T-cell (primary cell): ENCODE data around the gene DYNC2H1. TPM values are rescaled to one million over a fixed set of nuclear protein-coding genes. Genes with fewer than 3 reads are reported as not detected.

Experiments
- ATAC-seq, 4 experiments: fragments of 200-7000 bp in 3 of 4; fragments of 150-1000 bp in 1 of 4; cut with Tn5 transposase; replicated peaks in 1 of 4; 1 replicate in 3 of 4; 2 replicates in 1 of 4; pipeline ENCODE4 v1.10.0; 2021; ENCODE audit warnings: moderate library complexity in 3 of 4, mild to moderate bottlenecking in 2 of 4, moderate number of reproducible peaks in 1 of 4
- CTCF ChIA-PET, 2 donors: fragments of 300-600 bp; sonication (Branson Sonifier 250); formaldehyde crosslinking; loops; one replicate each; lab custom pipeline; 2022; ENCODE audit warnings: antibody characterized with exemption in 2 of 2; lab: Charles Lee
- POLR2A ChIA-PET, 2 donors: fragments of 300-600 bp; sonication (Branson Sonifier 250); formaldehyde crosslinking; loops; one replicate each; lab custom pipeline; 2022; ENCODE audit warnings: antibody characterized with exemption in 2 of 2; lab: Charles Lee
- DNase-seq, 35 experiments: peaks; one replicate each; pipeline versions ENCODE4 v3.0.0 to v3.0.0-alpha.2; 2013 to 2023
- H3K27ac ChIP-seq: one replicate; pipeline ENCODE4 v1.5.1; 2013; ENCODE audit warnings: low read length
- H3K27me3 ChIP-seq, 2 experiments: replicated peaks in 1 of 2; 1 replicate in 1 of 2; 2 replicates in 1 of 2; pipeline versions ENCODE4 v1.6.1 to v1.7.0; 2013; ENCODE audit warnings: low read length in 1 of 2, mixed read lengths in 1 of 2; ENCODE audit not compliant: control insufficient read depth in 2 of 2, insufficient read depth in 2 of 2; ENCODE audit errors: extremely low read depth in 1 of 2
- H3K36me3 ChIP-seq, 2 donors: 1 replicate in 1 of 2; 2 replicates in 1 of 2; pipeline versions ENCODE4 v1.6.1 to v1.7.0; 2013; ENCODE audit warnings: low read length in 1 of 2; ENCODE audit not compliant: control insufficient read depth in 2 of 2, insufficient read depth in 1 of 2; ENCODE audit errors: extremely low read depth in 1 of 2
- H3K4me1 ChIP-seq, 2 experiments: 1 replicate in 1 of 2; 2 replicates in 1 of 2; pipeline versions ENCODE4 v1.6.1 to v1.7.0; 2013; ENCODE audit warnings: low read length in 2 of 2, mixed read lengths in 1 of 2; ENCODE audit not compliant: insufficient read depth in 2 of 2, control insufficient read depth in 1 of 2; ENCODE audit errors: extremely low read depth in 1 of 2
- H3K4me3 ChIP-seq, 2 donors: 1 replicate in 1 of 2; 2 replicates in 1 of 2; pipeline versions ENCODE4 v1.5.1 to v1.7.0; 2013; ENCODE audit warnings: mild to moderate bottlenecking in 2 of 2, low read length in 1 of 2, moderate library complexity in 1 of 2; ENCODE audit not compliant: control insufficient read depth in 1 of 2; ENCODE audit errors: extremely low read depth in 1 of 2
- H3K9me3 ChIP-seq: 2 replicates; pipeline ENCODE4 v1.7.0; 2013
- H3K27ac Mint-ChIP-seq, 2 donors: one replicate each; pipeline ENCODE4 v1.8.0; 2020 to 2021; ENCODE audit warnings: mild to moderate bottlenecking in 2 of 2, mixed read lengths in 2 of 2
- H3K27me3 Mint-ChIP-seq, 2 donors: one replicate each; pipeline ENCODE4 v1.8.0; 2021 to 2022; ENCODE audit warnings: mixed read lengths in 2 of 2
- H3K36me3 Mint-ChIP-seq: one replicate; pipeline ENCODE4 v1.8.0; 2021; ENCODE audit warnings: mixed read lengths
- H3K4me1 Mint-ChIP-seq, 3 donors: one replicate each; pipeline ENCODE4 v1.8.0; 2020 to 2022; ENCODE audit warnings: mixed read lengths in 3 of 3, mild to moderate bottlenecking in 1 of 3
- H3K4me3 Mint-ChIP-seq, 3 donors: one replicate each; pipeline ENCODE4 v1.8.0; 2020 to 2022; ENCODE audit warnings: mild to moderate bottlenecking in 3 of 3, mixed read lengths in 3 of 3, moderate library complexity in 3 of 3
- H3K9me3 Mint-ChIP-seq, 3 donors: one replicate each; pipeline ENCODE4 v1.8.0; 2020 to 2022; ENCODE audit warnings: mixed read lengths in 3 of 3
- WGBS: methylation state at CpG from one replicate; pipeline ENCODE4 v1.1.5; 2013; ENCODE audit warnings: missing lambda C conversion rate; ENCODE audit not compliant: insufficient coverage; 5-methylcytosine and 5-hydroxymethylcytosine counted together
- total RNA-seq, 35 experiments: library from RNA in 6 of 35; stranded (reverse) in 6 of 35; fragments of 120-200 nt in 1 of 35; gene quantifications; one replicate each; pipeline versions ENCODE4 v1.2.1 to v1.2.4 and lab custom pipeline; 2013 to 2026

Gene DYNC2H1
- total RNA-seq, 5 donors from 2014 or later (not counting 1 experiment from before 2014, with no cell fraction given): 2.6 to 4.4 (median 3.2) TPM

DNA sequence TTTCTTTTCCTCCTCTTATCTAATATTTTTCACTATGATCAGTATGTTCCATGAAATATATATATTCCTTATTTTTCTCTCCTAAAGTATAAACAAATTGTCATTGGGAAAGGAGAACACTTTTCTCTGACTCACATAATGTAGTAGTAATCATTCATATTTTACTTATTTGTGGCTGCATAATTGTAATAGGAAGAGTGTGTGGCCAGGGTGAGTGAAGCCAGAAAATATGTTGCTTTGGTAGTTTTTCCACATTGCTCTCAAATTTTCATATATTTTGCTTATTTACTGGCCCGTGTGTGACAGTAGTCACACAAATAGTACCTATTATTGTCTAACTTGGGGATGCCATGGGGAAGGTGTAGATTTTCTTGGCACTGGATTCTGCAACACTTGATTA is 172.1 kb downstream of the DYNC2H1 start:
- H3K27ac ChIP-seq: no peak overlapping the region
- no peaks in the 10 kb centered on the region for H3K4me1 Mint-ChIP-seq
- H3K9me3 Mint-ChIP-seq: no peaks in the 10 kb centered on the region
- POLR2A ChIA-PET: no interaction called here
- H3K4me3 ChIP-seq: no peak overlapping the region
- no peaks in the 10 kb centered on the region for H3K36me3 Mint-ChIP-seq
- no peaks in the 10 kb centered on the region for H3K27me3 ChIP-seq
- H3K9me3 ChIP-seq: no peaks in the 10 kb centered on the region
- H3K27me3 Mint-ChIP-seq: no peaks in the 10 kb centered on the region
- no peak for ATAC-seq
- H3K4me1 ChIP-seq: no peaks in the 10 kb centered on the region
- CTCF ChIA-PET: no interaction called here
- no CpG with 5 or more reads among the region's 1 CpG for WGBS
- H3K36me3 ChIP-seq: no peaks in the 10 kb centered on the region
- no peak for DNase-seq
- no peak overlapping the region for H3K4me3 Mint-ChIP-seq
- no peak overlapping the region for H3K27ac Mint-ChIP-seq

DNA sequence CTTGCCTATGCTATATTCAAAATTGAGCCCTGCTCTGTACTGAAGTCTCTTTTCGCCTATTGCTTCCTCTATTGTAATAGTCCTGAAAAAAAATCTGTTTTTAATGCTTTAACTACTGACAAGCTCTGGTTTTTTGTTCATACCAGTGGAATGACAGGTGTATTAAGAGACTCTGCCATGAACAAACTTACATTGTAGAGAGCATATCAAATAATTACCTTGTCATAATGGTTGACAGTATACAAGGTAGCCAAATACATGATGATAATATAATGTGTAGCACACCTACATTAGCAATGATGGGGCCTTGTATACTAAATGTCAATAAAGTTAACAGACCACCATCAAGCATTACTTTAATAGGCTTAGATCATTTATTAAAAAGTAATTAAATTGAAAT is 175.0 kb downstream of the DYNC2H1 start:
- ChIA-PET POLR2A (no interaction called here), CTCF (no interaction called here)
- H3K36me3 Mint-ChIP-seq: peaks cover 12% of the 10 kb centered on the region
- Histone ChIP-seq H3K36me3 (no peaks in the 10 kb centered on the region), H3K4me1 (no peaks in the 10 kb centered on the region), H3K27ac (no peak overlapping the region), H3K4me3 (no peak overlapping the region), H3K27me3 (no peaks in the 10 kb centered on the region), H3K9me3 (no peaks in the 10 kb centered on the region)
- no peaks in the 10 kb centered on the region for H3K9me3 Mint-ChIP-seq
- no peak overlapping the region for H3K4me3 Mint-ChIP-seq
- no CpG with 5 or more reads among the region's 1 CpG for WGBS
- H3K4me1 Mint-ChIP-seq: no peaks in the 10 kb centered on the region
- H3K27ac Mint-ChIP-seq: no peak overlapping the region
- ATAC-seq (no peak), DNase-seq (no peak)
- H3K27me3 Mint-ChIP-seq: no peaks in the 10 kb centered on the region

DNA sequence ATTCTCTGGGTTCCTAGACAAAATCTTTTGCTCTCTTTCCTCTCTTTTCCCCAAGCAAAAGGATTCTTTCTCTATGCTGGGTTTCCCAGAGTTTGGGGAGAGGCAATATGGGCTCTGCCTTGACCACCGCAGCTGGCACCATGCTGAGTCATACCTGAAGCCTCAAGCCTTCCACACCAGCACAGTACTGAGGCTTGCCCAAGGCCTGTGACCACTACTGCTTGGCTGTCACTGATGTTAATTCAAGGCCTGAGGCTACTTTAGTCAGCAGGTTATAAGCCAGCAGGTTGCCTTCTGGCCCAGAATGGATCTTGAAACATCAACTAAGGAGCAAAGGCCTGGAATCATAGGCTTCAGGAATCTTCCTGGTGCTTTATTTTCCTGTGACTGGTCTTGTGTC is 185.3 kb downstream of the DYNC2H1 start:
- no peak overlapping the region for H3K27ac ChIP-seq
- no peak overlapping the region for H3K27ac Mint-ChIP-seq
- H3K27me3 Mint-ChIP-seq: no peaks in the 10 kb centered on the region
- H3K4me3 Mint-ChIP-seq: no peak overlapping the region
- ChIA-PET CTCF (no interaction called here), POLR2A (no interaction called here)
- no peaks in the 10 kb centered on the region for H3K27me3 ChIP-seq
- no peaks in the 10 kb centered on the region for H3K36me3 ChIP-seq
- H3K4me1 ChIP-seq: no peaks in the 10 kb centered on the region
- H3K9me3 Mint-ChIP-seq: peaks cover 33 to 54% (median 39%) of the 10 kb centered on the region in 3 donors
- H3K4me3 ChIP-seq: no peak overlapping the region
- 100% methylated on average over 1 of the region's 1 CpG for WGBS
- no peaks in the 10 kb centered on the region for H3K4me1 Mint-ChIP-seq
- no peak for DNase-seq
- peaks cover 38% of the 10 kb centered on the region for H3K36me3 Mint-ChIP-seq
- ATAC-seq: no peak
- H3K9me3 ChIP-seq: no peaks in the 10 kb centered on the region

DNA sequence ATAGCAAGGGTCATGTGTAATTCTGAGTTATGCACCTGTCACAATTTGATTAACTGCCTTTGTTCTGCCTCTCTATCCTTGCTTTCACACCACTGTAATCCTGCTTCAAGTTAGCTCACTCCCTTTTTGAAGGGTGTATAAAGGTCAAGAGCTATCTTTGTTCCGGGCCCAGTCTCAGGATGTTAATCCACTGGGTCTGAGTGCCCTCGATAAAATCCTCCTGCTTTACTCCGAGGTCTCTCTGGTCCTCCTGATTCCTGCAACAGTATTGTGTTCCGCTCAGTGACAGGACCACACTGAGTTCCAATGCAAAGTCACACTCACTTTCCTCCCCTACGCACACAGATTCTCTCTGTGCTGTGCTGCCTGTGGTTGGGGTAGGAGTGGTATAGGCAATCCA is 186.5 kb downstream of the DYNC2H1 start:
- Mint-ChIP-seq H3K27ac (no peak overlapping the region), H3K36me3 (peaks cover 33% of the 10 kb centered on the region), H3K9me3 (peaks cover 30 to 54% (median 39%) of the 10 kb centered on the region in 3 donors), H3K4me1 (no peaks in the 10 kb centered on the region), H3K4me3 (no peak overlapping the region), H3K27me3 (no peaks in the 10 kb centered on the region)
- no peaks in the 10 kb centered on the region for H3K27me3 ChIP-seq
- CTCF ChIA-PET: no interaction called here
- H3K4me3 ChIP-seq: no peak overlapping the region
- no peaks in the 10 kb centered on the region for H3K9me3 ChIP-seq
- ATAC-seq (no peak), DNase-seq (no peak)
- POLR2A ChIA-PET: no interaction called here
- no peak overlapping the region for H3K27ac ChIP-seq
- no peaks in the 10 kb centered on the region for H3K4me1 ChIP-seq
- WGBS: 92% methylated on average over 2 of the region's 5 CpGs
- H3K36me3 ChIP-seq: no peaks in the 10 kb centered on the region

DNA sequence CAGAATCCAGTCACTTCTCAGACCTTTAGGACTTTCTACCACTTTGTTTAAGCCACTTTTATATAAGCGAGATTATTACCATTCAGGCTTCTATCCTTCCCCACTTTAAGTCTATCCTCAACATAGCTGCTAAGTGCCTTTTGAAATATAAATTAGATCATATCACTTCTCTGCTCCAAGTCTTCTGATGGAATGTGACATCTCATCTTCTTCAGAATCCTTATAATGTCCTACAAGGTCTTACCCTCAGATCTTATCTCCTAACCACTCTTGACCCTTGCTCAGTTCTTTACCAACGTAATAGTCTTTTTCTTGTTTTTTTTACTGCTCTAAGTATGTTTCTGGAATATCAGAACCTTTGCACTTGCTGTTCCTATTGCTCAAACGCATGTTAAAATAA is 188.7 kb downstream of the DYNC2H1 start:
- no CpG with 5 or more reads among the region's 3 CpGs for WGBS
- DNase-seq (no peak), ATAC-seq (no peak)
- CTCF ChIA-PET: no interaction called here
- Mint-ChIP-seq H3K36me3 (peaks cover 19% of the 10 kb centered on the region), H3K4me3 (no peak overlapping the region), H3K9me3 (peaks cover 22 to 40% (median 28%) of the 10 kb centered on the region in 3 donors), H3K4me1 (no peaks in the 10 kb centered on the region), H3K27ac (no peak overlapping the region), H3K27me3 (no peaks in the 10 kb centered on the region)
- H3K27me3 ChIP-seq: no peaks in the 10 kb centered on the region
- H3K9me3 ChIP-seq: no peaks in the 10 kb centered on the region
- no peak overlapping the region for H3K27ac ChIP-seq
- H3K4me3 ChIP-seq: no peak overlapping the region
- no peaks in the 10 kb centered on the region for H3K4me1 ChIP-seq
- POLR2A ChIA-PET: no interaction called here
- no peaks in the 10 kb centered on the region for H3K36me3 ChIP-seq

DNA sequence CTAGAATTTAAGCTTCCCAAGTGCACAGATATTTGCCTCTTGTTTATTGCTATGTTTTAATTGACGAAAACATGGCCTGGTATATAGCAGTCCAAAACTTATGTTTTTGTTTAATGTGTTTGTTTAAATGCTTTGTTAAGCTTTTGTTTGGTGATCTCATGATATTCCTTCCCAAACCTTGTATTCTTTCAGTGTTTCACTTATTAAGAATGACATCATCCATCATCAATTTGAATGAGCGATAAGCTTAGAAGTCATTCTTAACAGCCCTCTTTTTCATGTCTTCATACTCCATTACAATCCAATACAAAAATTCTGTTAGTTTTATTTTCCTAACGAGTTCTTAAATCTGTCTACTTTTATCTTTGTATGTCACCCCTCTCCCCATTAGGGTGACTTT is 206.0 kb downstream of the DYNC2H1 start:
- Histone ChIP-seq H3K9me3 (no peaks in the 10 kb centered on the region), H3K4me3 (no peak overlapping the region), H3K27me3 (no peaks in the 10 kb centered on the region), H3K36me3 (no peaks in the 10 kb centered on the region), H3K27ac (no peak overlapping the region), H3K4me1 (no peaks in the 10 kb centered on the region)
- no peaks in the 10 kb centered on the region for H3K4me1 Mint-ChIP-seq
- H3K27me3 Mint-ChIP-seq: no peaks in the 10 kb centered on the region
- DNase-seq: no peak
- ATAC-seq: no peak
- H3K27ac Mint-ChIP-seq: no peak overlapping the region
- WGBS: 100% methylated on average over 1 of the region's 3 CpGs
- H3K4me3 Mint-ChIP-seq: no peak overlapping the region
- H3K9me3 Mint-ChIP-seq: no peaks in the 10 kb centered on the region
- no peaks in the 10 kb centered on the region for H3K36me3 Mint-ChIP-seq
- ChIA-PET POLR2A (no interaction called here), CTCF (interaction anchor here in 1 of 2 donors (0.7 kb wide), 1 partner anchor 13 kb away, joined by 3 read pairs; no protein-coding TSS in a partner anchor)

DNA sequence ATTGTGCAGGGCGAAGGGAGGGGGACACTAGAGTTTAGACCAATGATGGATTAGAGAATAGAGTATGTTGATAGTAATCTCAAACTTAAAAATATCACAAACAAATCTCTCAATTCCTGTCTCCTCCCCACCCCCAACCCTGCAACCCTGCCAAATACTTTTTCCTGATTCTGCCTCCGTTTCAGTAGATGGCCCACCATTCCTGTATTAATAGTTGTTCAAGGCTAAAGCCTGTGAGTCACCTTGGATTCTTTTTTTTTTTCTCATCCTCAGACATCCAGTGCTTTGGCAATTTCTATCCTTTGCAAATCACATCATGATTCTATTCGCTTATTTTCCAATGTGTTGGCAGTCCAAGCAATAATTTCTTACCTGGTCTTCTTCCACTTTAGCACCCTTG is 207.9 kb downstream of the DYNC2H1 start:
- no peak overlapping the region for H3K4me3 Mint-ChIP-seq
- Histone ChIP-seq H3K4me1 (no peaks in the 10 kb centered on the region), H3K4me3 (no peak overlapping the region), H3K9me3 (no peaks in the 10 kb centered on the region), H3K36me3 (no peaks in the 10 kb centered on the region), H3K27me3 (no peaks in the 10 kb centered on the region), H3K27ac (no peak overlapping the region)
- H3K36me3 Mint-ChIP-seq: no peaks in the 10 kb centered on the region
- H3K9me3 Mint-ChIP-seq: no peaks in the 10 kb centered on the region
- ChIA-PET POLR2A (no interaction called here), CTCF (no interaction called here)
- no peaks in the 10 kb centered on the region for H3K27me3 Mint-ChIP-seq
- no peak overlapping the region for H3K27ac Mint-ChIP-seq
- 78% methylated on average over 2 of the region's 3 CpGs for WGBS
- no peak for ATAC-seq
- H3K4me1 Mint-ChIP-seq: no peaks in the 10 kb centered on the region
- no peak for DNase-seq
